Umbilical cord (tissue), 2 donors: Measurements from ENCODE around the gene LGALS9C. TPM values are rescaled to one million over a fixed set of nuclear protein-coding genes. Genes with fewer than 3 reads are reported as not detected.
"Not testable (repeated sequence)": the region's sequence is repeated elsewhere in the genome, so short reads cannot be mapped to it uniquely, and the experiment has no call there.

Source experiments
- DNase-seq: peaks from one replicate; pipeline ENCODE4 v3.0.0-alpha.2; 2015; ENCODE audit warnings: low spot score
- total RNA-seq: library from RNA; depleted of rRNA; stranded (reverse); fragments of >200 nt; gene quantifications from one replicate; pipeline ENCODE4 v1.2.3, GENCODE V29; 2014; ENCODE audit warnings: low replicate concordance; ENCODE audit not compliant: insufficient read depth

The LGALS9C gene
- total RNA-seq, 1 donor from 2014 or later: 0.48 TPM

DNA sequence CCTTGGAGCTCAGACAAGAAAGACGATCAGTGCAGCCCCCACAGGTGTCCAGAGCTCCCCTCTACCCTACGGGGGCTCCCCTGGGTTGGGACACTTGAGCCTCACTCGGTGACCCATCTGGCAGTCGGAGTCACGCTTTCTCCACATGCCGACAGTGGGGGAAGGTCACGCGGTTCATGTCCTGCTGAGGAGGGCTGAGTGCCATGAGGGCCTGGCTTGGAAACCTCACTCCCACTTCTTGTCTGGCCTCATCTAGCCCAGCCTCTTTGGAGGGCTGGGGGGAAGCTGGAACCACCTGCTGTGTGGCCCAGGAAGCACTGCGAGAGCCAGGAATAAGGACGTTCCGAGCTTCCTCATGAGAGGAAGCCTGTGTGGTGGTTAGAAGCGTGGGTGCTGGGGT lies 1.8 kb downstream of the LGALS9C start:
- DNase-seq: not testable (repeated sequence)

DNA sequence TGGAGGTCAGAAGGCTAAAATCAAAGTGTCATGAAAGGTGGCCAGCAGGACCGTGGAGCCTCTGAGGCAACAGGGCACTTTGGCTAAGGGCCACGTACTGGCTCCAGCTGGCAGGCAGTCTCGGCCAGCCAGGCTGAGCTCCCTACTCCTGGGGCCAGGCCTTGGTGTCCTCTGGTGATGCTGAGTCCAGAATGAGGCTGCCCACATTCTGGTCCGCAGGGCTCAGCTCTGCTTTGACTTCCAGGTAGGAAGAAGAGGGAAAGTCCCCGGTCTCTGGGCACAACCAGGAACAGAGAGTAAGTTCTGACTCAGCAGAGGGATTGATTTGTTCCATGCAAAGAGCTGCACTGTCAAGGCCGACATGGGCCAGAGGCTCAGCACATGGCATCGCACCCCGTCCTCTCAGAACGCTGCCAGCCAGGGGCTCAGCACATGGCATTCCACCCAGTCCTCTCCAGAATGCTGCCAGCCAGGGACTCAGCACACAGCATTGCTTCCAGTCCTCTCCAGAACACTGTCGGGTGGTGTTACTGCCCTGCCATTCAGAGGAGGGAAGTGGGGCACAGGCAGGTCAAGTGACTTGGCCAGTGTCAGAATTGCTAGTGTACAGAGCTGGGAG lies 2.5 kb downstream of the LGALS9C start:
- not testable (repeated sequence) for DNase-seq

DNA sequence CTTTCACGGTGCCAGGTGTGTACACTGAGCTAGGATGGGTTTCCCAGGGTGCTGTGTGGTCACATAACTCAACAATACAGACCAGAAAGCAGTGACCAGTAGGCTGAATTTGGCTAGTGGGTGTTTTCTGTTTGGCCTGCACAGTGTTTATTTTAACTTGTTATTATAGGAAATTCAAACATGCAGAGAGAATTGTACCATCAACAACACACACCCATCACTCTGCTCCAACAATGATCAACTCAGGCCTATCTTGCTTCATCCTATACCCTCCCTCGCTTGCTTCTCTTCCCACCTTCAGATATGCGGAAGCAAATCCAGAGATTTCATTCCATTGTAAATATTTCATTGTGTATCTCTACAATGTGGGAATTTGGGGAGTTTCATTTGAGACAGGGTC lies 5.2 kb downstream of the LGALS9C start:
- DNase-seq: not testable (repeated sequence)

DNA sequence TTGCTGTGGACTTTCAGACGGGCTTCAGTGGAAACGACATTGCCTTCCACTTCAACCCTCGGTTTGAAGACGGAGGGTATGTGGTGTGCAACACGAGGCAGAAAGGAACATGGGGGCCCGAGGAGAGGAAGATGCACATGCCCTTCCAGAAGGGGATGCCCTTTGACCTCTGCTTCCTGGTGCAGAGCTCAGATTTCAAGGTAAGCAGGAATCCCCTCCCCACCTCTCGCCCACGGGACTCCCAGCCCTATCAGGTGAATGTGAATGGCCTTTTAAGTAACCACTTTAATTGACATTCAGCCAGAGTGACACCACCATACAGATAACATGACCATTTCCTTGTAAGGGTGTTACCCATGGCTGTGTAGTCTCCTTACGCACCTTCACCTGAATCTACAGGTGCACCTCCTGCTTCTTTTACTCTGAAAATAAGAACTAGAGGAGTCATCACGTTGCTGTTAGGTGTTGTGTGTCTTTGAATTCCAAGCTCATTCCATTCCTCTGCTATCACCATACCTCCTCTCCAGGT lies 9.4 kb downstream of the LGALS9C start:
- not testable (repeated sequence) for DNase-seq

DNA sequence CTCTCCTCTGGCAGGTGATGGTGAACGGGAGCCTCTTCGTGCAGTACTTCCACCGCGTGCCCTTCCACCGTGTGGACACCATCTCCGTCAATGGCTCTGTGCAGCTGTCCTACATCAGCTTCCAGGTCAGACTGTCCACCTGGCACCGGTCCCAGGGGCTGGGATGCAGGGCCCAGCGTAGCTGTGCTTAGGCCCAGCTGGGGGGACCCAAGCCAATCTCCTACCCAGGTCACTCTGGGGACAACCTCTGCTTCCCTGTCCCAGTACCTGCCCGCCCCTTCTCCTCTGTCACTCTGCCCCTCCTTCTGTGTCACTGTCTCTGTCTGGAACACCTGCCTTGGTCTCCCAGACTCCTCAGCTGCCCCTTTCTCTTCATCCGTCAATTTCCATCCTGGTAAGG lies 11.0 kb downstream of the LGALS9C start:
- DNase-seq: not testable (repeated sequence)

- not testable (repeated sequence) for DNase-seq
These were observed 12.0 kb downstream of the LGALS9C start for GRCh38 chr17:18488622-18489021.

- DNase-seq: not testable (repeated sequence)
These were observed 13.4 kb downstream of the LGALS9C start for GRCh38 chr17:18490016-18490415.

- DNase-seq: peak; percentile 0
These were observed 16.3 kb downstream of the LGALS9C start for GRCh38 chr17:18492712-18493480.

DNA sequence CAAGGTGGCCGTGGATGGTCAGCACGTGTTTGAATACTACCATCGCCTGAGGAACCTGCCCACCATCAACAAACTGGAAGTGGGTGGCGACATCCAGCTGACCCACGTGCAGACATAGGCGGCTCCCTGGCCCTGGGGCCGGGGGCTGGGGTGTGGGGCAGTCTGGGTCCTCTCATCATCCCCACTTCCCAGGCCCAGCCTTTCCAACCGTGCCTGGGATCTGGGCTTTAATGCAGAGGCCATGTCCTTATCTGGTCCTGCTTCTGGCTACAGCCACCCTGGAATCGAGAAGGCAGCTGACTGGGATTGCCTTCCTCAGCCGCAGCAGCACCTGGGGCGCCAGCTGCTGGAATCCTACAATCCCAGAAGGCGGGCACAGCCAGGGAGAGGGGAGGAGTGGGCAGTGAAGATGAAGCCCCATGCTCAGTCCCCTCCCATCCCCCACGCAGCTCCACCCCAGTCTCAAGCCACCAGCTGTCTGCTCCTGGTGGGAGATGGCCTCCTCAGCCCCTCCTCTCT lies 17.7 kb downstream of the LGALS9C start:
- peak; percentile 0 for DNase-seq

- DNase-seq: not testable (repeated sequence)
These were observed 20.5 kb downstream of the LGALS9C start for GRCh38 chr17:18497044-18497443.

GRCh38 chr17:18499100-18499499 lies 22.5 kb downstream of the LGALS9C start:
- DNase-seq: not testable (repeated sequence)

DNA sequence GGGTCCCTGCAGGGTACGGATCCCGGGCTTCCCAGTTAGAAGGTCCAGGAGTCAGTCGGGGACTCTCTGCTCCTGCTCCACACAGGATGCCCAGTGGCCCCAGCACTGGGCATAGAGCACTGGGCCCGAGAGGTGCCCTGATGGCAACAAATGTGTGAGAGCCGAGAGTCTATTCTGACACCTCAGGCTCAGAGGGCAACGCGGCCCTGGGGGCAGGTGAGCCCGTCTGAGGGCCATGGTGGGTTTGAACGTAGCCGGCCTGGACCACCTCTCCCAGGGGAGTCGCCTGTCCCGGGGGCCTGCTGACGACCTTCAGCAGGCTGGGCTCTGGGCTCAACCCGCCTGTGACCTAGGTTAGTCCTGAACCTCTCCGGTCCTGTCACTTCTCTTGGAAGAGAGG lies 23.2 kb downstream of the LGALS9C start:
- DNase-seq: not testable (repeated sequence)

GRCh38 chr17:18500281-18500680 lies 23.7 kb downstream of the LGALS9C start:
- not testable (repeated sequence) for DNase-seq

GRCh38 chr17:18500816-18501215 lies 24.2 kb downstream of the LGALS9C start:
- DNase-seq: not testable (repeated sequence)

GRCh38 chr17:18503221-18503620 lies 26.6 kb downstream of the LGALS9C start:
- DNase-seq: not testable (repeated sequence)

- not testable (repeated sequence) for DNase-seq
These were observed 31.1 kb downstream of the LGALS9C start for GRCh38 chr17:18507729-18508128.

- DNase-seq: not testable (repeated sequence)
These were observed 32.1 kb downstream of the LGALS9C start for GRCh38 chr17:18508667-18509066.

- not testable (repeated sequence) for DNase-seq
These were observed 44.5 kb downstream of the LGALS9C start for GRCh38 chr17:18521100-18521499.

- not testable (repeated sequence) for DNase-seq
These were observed 48.4 kb downstream of the LGALS9C start for GRCh38 chr17:18525015-18525414.

DNA sequence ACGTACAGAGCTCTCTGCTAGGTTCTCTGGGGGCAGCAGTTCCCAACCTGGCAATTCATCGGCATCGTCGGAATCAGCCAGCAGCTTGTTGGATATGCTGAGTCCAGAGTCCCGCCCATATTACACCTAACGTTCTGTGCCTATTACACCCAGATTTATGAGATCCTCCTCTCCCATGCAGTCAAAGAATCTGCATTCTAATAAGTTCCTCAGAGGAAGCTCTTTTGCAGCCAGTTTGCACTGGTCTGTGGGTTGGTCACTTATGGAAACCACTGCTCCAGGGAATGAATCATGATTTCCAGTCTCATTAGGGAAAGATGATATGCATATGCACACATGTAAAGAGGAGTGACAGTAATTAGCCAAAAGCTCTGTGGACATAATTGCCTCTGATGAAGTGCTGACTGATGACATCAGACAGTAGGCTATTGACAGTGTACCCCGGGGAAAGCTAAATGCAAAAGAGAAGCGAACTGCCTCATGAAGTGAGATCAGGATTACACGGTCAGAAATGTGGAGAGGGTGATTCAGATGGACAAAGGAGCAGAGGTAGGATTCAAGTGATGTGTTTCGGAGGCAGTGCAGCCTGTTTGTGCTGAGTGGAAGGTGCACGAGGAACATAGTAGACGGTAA lies 49.7 kb downstream of the LGALS9C start:
- DNase-seq: not testable (repeated sequence)

DNA sequence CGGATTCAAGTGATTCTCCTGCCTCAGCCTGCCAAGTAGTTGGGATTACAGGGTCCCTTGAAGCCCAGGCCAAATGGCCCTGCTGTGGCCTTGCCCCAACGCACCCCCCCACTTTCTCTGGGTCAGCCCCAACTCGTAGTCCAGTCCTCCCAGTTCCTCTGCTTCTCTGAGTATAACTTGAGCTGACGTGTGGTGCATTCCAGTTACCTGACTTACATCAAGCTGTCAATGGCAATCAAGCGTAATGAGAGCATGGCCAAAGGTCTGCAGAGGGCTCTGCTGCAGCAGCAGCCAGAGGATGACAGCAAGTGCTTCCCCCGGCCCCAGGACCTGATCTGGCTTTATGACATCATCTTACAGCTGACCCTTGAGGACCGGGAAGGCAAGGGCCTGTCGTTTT lies 50.8 kb downstream of the LGALS9C start:
- DNase-seq: not testable (repeated sequence)

- DNase-seq: not testable (repeated sequence)
These were observed 51.8 kb downstream of the LGALS9C start for GRCh38 chr17:18528435-18528834.
